ENCODE data around the gene ARSI. TPM values are rescaled to one million over a fixed set of nuclear protein-coding genes. Genes with fewer than 3 reads are reported as not detected.

Gene ARSI
- total RNA-seq, 4 donors from 2014 or later = 0.17 to 1.5 (median 0.43) TPM

- TF ChIP-seq CTCF (IDR thresholded peaks at IDR 0.05; ENCODE audit: low read depth) = no peak
Measured at GRCh38 chr5:150255659-150256409, 46.9 kb downstream of the ARSI start.

- no peak for TF ChIP-seq CTCF (IDR thresholded peaks at IDR 0.05; ENCODE audit: low read depth)
Measured at GRCh38 chr5:150254774-150255173, 47.9 kb downstream of the ARSI start.

- TF ChIP-seq CTCF (IDR thresholded peaks at IDR 0.05; ENCODE audit: low read depth) = no peak
Measured at GRCh38 chr5:150254363-150254762, 48.3 kb downstream of the ARSI start.

GRCh38 chr5:150253416-150254208 is 49.1 kb downstream of the ARSI start:
- TF ChIP-seq CTCF (IDR thresholded peaks at IDR 0.05; ENCODE audit: low read depth) = no peak

GRCh38 chr5:150252489-150252888 is 50.2 kb downstream of the ARSI start:
- TF ChIP-seq CTCF (IDR thresholded peaks at IDR 0.05; ENCODE audit: low read depth) = no peak

- no peak for TF ChIP-seq CTCF (IDR thresholded peaks at IDR 0.05; ENCODE audit: low read depth)
Measured at GRCh38 chr5:150251504-150251903, 51.2 kb downstream of the ARSI start.

- TF ChIP-seq CTCF (IDR thresholded peaks at IDR 0.05; ENCODE audit: low read depth) = no peak
Measured at GRCh38 chr5:150249744-150250143, 53.0 kb downstream of the ARSI start.
